Activated T-cell treated with anti-CD3 and anti-CD28 coated beads for 48 hours (primary cell): Measurements from ENCODE around the gene STK32C.
A peak's percentile ranks its signal among the peaks of the same experiment; 100 is the strongest.

Experiments used
- DNase-seq: peaks from one replicate; pipeline ENCODE4 v3.0.0-alpha.2; 2020; ENCODE audit warnings: low read depth

Gene STK32C

DNA sequence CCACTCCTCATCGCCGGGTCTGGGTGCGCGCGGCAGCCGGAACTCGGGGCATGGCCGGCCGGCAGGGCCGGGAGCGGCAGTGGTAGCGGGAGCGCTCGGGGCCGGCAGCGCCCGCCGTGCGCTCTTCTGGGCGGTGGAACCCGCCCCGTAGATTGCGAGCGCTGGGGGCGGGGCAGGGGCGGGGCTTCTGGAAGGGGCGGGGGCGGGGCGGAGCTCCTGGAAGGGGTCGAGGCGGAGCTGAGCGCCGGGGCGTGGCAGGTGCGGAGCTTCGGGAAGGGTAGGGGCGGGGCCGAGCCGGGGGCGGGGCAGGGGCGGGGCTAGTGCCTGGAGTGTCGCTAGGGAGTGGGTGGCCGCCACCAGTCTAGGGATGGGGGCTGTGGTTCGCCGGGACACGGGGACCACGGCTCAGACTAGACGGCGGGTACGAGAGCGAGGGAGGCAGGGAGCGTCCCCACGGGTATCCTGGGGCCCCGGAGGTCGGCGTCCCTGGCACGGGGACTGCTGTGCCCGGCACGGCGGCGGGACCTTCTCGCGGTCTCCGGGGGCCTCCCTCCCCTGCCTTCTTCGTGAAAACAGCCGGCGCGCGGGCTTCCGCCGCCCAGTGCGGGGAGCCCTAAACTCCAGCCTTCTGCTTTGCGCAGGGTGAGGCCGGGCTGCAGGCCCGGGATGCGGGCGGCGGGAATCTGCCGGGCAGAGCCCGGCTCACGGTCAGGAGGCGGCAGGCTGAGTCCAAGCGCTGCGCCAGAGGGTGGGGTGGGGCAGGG lies at the start of gene STK32C:
Gene STK32C, minus strand, starts transcription at position 128 of the 764 bp plus-strand sequence. Its CDS starts 117 bp downstream, at position 11.
- DNase-seq = peak; percentile 89

DNA sequence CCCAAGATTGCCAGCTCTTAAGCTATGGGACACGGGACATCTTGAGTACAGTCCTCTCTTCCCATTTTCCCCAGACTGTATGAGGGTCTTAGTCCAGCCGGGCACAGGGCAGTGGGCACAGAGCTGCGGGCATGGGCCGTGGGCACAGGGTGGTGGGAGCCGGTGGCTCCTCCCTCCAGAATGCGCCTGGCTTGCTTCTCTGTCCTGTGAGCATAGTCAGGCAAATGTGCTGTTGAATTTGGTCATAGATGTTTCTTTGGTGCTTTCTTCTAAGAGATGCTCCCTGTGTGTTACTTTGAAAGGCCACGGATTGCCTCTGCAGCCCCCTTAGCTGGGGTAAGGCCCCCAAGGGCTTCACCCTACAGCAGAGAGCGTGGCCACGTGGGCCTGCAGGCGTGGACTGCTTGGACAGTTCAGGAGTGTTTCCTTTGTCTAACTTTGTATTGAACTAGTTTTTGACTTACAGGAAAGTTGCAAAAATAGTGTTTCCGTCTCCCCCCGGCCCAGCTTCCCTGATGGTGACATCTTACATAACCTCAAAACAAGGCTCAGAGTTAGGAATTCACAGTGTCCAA lies 49.0 kb upstream of the STK32C start:
- no peak for DNase-seq

GRCh38 chr10:132355754-132356153 lies 48.0 kb upstream of the STK32C start:
- no peak for DNase-seq

GRCh38 chr10:132355297-132355696 lies 47.5 kb upstream of the STK32C start:
- DNase-seq = no peak

GRCh38 chr10:132354356-132355094 lies 46.8 kb upstream of the STK32C start:
- no peak for DNase-seq

GRCh38 chr10:132353456-132354355 lies 46.0 kb upstream of the STK32C start:
- DNase-seq = no peak

GRCh38 chr10:132352462-132353308 lies 44.9 kb upstream of the STK32C start:
- DNase-seq = peak; percentile 65

DNA sequence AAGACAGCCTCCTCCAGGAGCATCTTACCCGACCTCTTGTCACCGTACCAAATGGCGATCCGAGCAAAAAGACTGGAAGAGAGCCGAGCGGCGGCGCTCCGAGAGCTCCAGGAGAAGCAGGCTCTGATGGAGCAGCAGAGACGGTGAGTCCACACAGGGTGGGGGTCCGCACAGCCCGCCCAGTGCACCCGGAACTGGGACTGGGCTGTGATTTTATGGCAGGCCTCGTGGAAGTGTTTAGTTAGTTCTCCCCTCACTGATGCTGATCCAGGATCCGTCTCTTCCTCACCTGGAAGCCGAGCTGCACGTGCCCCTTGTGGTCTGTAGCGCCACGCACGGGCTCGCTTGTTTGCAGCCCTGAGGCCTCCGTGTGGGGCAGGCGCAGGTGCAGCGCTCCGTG lies 43.9 kb upstream of the STK32C start:
- no peak for DNase-seq

GRCh38 chr10:132350946-132351345 lies 43.2 kb upstream of the STK32C start:
- DNase-seq = no peak

- no peak for DNase-seq
Observed at GRCh38 chr10:132350391-132350790, 42.6 kb upstream of the STK32C start.

GRCh38 chr10:132349766-132350165 lies 42.0 kb upstream of the STK32C start:
- no peak for DNase-seq

- no peak for DNase-seq
Observed at GRCh38 chr10:132347931-132348267, 40.1 kb upstream of the STK32C start.

DNA sequence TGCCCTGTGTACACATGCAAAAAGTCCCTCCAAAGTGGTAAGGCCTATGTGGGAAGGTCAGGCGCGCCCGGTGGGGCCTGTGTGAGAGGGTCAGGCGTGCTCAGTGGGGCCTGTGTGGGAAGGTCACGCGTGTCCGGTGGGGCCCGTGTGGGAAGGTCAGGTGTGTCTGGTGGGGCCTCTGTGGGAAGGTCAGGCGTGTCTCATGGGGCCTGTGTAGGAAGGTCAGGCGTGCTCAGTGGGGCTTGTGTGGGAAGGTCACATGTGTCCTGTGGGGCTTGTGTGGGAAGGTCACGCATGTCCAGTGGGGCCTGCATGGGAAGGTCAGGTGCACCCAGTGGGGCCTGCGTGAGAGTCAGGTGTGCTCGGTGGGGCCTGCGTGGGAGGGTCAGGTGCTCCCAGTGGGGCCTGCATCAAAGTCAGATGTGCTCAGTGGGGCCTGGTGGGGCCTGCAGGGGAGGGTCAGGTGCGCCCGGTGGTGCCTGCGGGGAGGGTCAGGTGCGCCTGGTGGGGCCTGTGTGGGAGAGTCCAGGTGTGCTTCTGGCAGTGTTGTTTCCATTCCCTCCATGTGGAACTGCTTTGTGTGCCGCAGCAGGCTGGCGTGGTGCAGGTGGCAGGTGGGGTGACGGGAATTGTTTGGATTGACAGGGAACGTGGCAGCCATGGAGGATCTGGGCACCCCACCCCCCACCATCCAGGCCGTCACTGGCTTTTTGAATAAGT lies 39.6 kb upstream of the STK32C start:
- no peak for DNase-seq

- no peak for DNase-seq
Observed at GRCh38 chr10:132346806-132347205, 39.1 kb upstream of the STK32C start.

DNA sequence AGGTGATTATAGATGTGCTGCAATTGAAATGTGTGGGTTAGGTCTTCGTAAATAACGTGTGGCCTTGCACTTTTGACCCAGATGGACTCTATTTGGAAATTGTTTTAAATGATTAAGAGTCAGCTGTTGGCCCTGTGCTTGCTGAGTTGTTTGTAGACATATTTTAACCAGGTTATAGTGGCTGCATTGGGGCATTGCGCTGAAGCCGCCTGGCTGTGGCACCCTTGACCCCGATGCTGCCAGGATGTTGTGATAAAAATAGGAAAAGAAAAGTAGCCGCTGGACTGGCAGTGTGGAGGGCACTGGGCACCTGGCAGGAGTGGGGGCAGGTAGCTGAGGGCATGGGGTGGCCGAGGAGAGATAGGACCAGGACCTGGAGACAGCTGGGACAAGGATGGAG lies 37.6 kb upstream of the STK32C start:
- no peak for DNase-seq

- DNase-seq = no peak
Observed at GRCh38 chr10:132344386-132344785, 36.6 kb upstream of the STK32C start.

GRCh38 chr10:132342553-132342952 lies 34.8 kb upstream of the STK32C start:
- no peak for DNase-seq

- DNase-seq = no peak
Observed at GRCh38 chr10:132341781-132342180, 34.0 kb upstream of the STK32C start.

GRCh38 chr10:132341017-132341416 lies 33.3 kb upstream of the STK32C start:
- no peak for DNase-seq

DNA sequence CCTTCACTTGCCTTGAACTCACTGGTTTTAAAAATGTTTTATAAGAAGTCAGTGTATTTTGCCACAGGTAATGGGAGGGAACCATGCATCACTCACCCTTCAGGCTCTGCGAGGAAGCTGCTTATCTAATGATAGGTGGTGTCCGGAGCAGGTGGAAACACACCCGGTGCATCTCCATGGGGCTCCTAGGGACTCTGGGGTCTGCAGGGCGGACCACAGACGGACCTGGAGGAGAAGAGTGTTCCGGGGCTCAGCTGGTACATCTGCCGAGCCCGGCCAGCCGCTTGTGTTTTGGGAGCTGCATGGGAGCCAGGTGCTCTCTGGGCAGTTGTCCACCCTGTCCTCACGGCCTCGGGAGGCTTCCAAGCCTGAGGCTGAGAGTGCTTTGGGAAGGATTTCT lies 31.5 kb upstream of the STK32C start:
- DNase-seq = no peak

GRCh38 chr10:132338876-132339275 lies 31.1 kb upstream of the STK32C start:
- DNase-seq = no peak
